RWPE1 (cell line): ENCODE data around the gene DAZ1.
"Not testable (repeated sequence)": the region's sequence is repeated elsewhere in the genome, so short reads cannot be mapped to it uniquely, and the experiment has no call there.

ENCODE experiments used
- CTCF ChIA-PET: fragments of 350-600 bp; sonication (Branson Sonifier 250); formaldehyde crosslinking; extraction: SDS; loops from one replicate; lab custom pipeline; 2021; lab: Yijun Ruan, JAX
- POLR2A ChIA-PET: fragments of 400-600 bp; formaldehyde crosslinking; extraction: SDS; loops from one replicate; lab custom pipeline; 2020; ENCODE audit warnings: antibody characterized with exemption; ENCODE audit not compliant: low non-redundant PET; lab: Yijun Ruan, JAX
- DNase-seq: peaks from one replicate; pipeline ENCODE4 v3.0.0; 2012; ENCODE audit warnings: low spot score
- H3K27ac ChIP-seq: fragments of 450-650 bp; 2 replicates; pipeline ENCODE4 v1.5.1; 2017

DAZ1 gene

GRCh38 chrY:23198908-23199307 is at the start of gene DAZ1:
Gene DAZ1 (minus strand): TSS chrY:23199008. CDS start chrY:23198800, 208 bp downstream.
- H3K27ac ChIP-seq, POLR2A ChIA-PET, DNase-seq, CTCF ChIA-PET: not testable (repeated sequence)

DNA sequence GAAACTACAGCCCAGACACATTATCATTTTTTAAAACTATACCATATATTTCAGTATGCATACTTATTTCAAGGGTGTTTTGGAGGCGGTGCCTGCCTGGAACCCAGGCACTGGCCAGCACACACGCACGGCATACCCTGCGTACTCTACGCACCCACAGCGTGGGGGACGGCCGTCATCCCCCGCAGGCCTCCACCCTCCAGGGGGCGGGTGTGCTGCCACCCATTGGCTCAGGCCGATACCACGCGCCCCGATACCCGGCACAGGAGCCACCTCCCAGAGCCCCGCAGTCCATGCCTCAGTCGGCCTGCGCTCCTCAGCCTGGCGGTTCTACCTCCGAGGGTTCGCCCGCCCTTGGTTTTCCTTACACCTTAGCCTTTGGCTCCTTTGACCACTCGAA is 20.4 kb upstream of the DAZ1 start, which contains the start of gene DAZ2:
DAZ2 (plus strand) TSS at position 301 of the 400 bp plus-strand sequence. CDS start 208 bp downstream, outside the sequence.
- DNase-seq, POLR2A ChIA-PET, CTCF ChIA-PET, H3K27ac ChIP-seq: not testable (repeated sequence)

DNA sequence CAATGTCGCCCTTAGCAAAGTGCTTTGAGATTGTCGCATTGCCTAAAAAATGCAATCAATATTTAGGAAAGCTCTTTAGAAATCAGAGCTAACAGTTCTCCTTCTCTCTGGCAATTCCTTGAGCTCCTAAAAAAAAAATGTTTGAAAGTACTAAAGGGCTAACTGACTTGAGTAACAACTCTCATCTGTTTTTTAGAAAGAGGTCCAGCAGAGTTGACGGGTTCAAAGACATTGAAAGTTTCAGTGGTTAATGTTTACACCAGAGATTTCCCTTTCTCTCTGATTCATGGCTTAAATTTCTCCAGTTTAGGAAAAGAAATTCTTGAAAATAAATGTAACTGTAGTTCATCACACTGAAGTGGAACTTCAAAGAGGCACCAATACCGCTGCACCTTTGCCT is 11.9 kb upstream of the DAZ1 start:
- DNase-seq, POLR2A ChIA-PET, H3K27ac ChIP-seq, CTCF ChIA-PET: not testable (repeated sequence)

GRCh38 chrY:23209802-23210495 is 11.1 kb upstream of the DAZ1 start:
- CTCF ChIA-PET, DNase-seq, POLR2A ChIA-PET, H3K27ac ChIP-seq: not testable (repeated sequence)

GRCh38 chrY:23207455-23207854 is 8.6 kb upstream of the DAZ1 start:
- CTCF ChIA-PET, DNase-seq, POLR2A ChIA-PET, H3K27ac ChIP-seq: not testable (repeated sequence)
